Astrocyte (in vitro differentiated cells and primary cell): Measurements from ENCODE around the gene MEMO1. TPM values are rescaled to one million over a fixed set of nuclear protein-coding genes. Genes with fewer than 3 reads are reported as not detected.

Experiments
- DNase-seq: peaks from one replicate; pipeline ENCODE4 v3.0.0-alpha.2; 2010; ENCODE audit warnings: low read depth
- FAIRE-seq: peaks from 2 replicates; lab custom pipeline; 2011; peaks lifted over from hg19 to GRCh38; lab: Jason Lieb, UNC
- H2AFZ ChIP-seq: 2 replicates; pipeline ENCODE4 v1.6.0; 2012; ENCODE audit warnings: low read depth, low read length, inconsistent platforms
- H3K27ac ChIP-seq: 2 replicates; pipeline ENCODE4 v1.5.1; 2011; ENCODE audit warnings: low read depth, low read length, inconsistent platforms
- H3K27me3 ChIP-seq: 2 replicates; pipeline ENCODE4 v1.6.0; 2011; ENCODE audit warnings: low read length, inconsistent platforms; ENCODE audit not compliant: insufficient read depth
- H3K36me3 ChIP-seq: 2 replicates; pipeline ENCODE4 v1.5.1; 2011; ENCODE audit warnings: low read length, inconsistent platforms; ENCODE audit not compliant: insufficient read depth
- H3K4me1 ChIP-seq: 2 replicates; pipeline ENCODE4 v1.5.1; 2011; ENCODE audit warnings: low read length, inconsistent platforms; ENCODE audit not compliant: insufficient read depth
- H3K4me2 ChIP-seq: 2 replicates; pipeline ENCODE4 v1.6.0; 2012; ENCODE audit warnings: low read length, inconsistent platforms
- H3K4me3 ChIP-seq: 2 replicates; pipeline ENCODE4 v1.5.1; 2011; ENCODE audit warnings: low read depth, mild to moderate bottlenecking, low read length, inconsistent platforms; ENCODE audit not compliant: insufficient read depth
- H3K79me2 ChIP-seq: 2 replicates; pipeline ENCODE4 v1.6.0; 2012; ENCODE audit warnings: mild to moderate bottlenecking, low read length, inconsistent platforms; ENCODE audit not compliant: insufficient read depth
- H3K9ac ChIP-seq: 2 replicates; pipeline ENCODE4 v1.6.0; 2012; ENCODE audit warnings: mild to moderate bottlenecking, low read length, inconsistent platforms
- H3K9me3 ChIP-seq: 2 replicates; pipeline ENCODE4 v1.5.1; 2012; ENCODE audit warnings: low read depth, mild to moderate bottlenecking, low read length, inconsistent platforms; ENCODE audit not compliant: insufficient read depth
- H4K20me1 ChIP-seq: 2 replicates; pipeline ENCODE4 v1.6.0; 2012; ENCODE audit warnings: low read length, inconsistent platforms; ENCODE audit not compliant: insufficient read depth
- H3K27ac Mint-ChIP-seq: one replicate; pipeline ENCODE4 v1.8.0; 2021; ENCODE audit warnings: mild to moderate bottlenecking, mixed read lengths; ENCODE audit not compliant: unreplicated experiment
- H3K27me3 Mint-ChIP-seq: one replicate; pipeline ENCODE4 v1.8.0; 2021; ENCODE audit warnings: low read depth, mixed read lengths; ENCODE audit not compliant: unreplicated experiment
- H3K36me3 Mint-ChIP-seq: one replicate; pipeline ENCODE4 v1.8.0; 2021; ENCODE audit warnings: low read depth, mixed read lengths; ENCODE audit not compliant: unreplicated experiment
- H3K4me1 Mint-ChIP-seq: one replicate; pipeline ENCODE4 v1.8.0; 2021; ENCODE audit warnings: low read depth, mixed read lengths; ENCODE audit not compliant: unreplicated experiment
- H3K4me3 Mint-ChIP-seq: one replicate; pipeline ENCODE4 v1.8.0; 2021; ENCODE audit warnings: mild to moderate bottlenecking, moderate library complexity, mixed read lengths; ENCODE audit not compliant: unreplicated experiment
- H3K9me3 Mint-ChIP-seq: one replicate; pipeline ENCODE4 v1.8.0; 2021; ENCODE audit warnings: mild to moderate bottlenecking, mixed read lengths; ENCODE audit not compliant: unreplicated experiment
- CTCF ChIP-seq: IDR thresholded peaks from 2 replicates; pipeline ENCODE4 v1.5.1; 2011; ENCODE audit warnings: low read depth, mild to moderate bottlenecking, inconsistent platforms, low read length, moderate library complexity; ENCODE audit not compliant: insufficient read depth
- EZH2 ChIP-seq: IDR thresholded peaks from 2 replicates; pipeline ENCODE4 v1.6.1; 2012; ENCODE audit warnings: mild to moderate bottlenecking, low read length, inconsistent platforms; ENCODE audit not compliant: insufficient read depth
- total RNA-seq: library from RNA; stranded (reverse); gene quantifications from 2 replicates; pipeline ENCODE4 v1.2.1, GENCODE V29; 2021

The MEMO1 gene
- total RNA-seq, 1 donor from 2014 or later, result 65.2 TPM

GRCh38 chr2:31979018-31979417 is 31.8 kb downstream of the MEMO1 start:
- Histone ChIP-seq H4K20me1 (peaks cover 70% of the 10 kb centered on the region), H3K4me3 (no peak overlapping the region), H3K9me3 (no peaks in the 10 kb centered on the region), H3K4me2 (no peak overlapping the region), H3K4me1 (no peaks in the 10 kb centered on the region), H3K36me3 (peaks cover 2% of the 10 kb centered on the region), H3K27me3 (no peaks in the 10 kb centered on the region), H3K9ac (no peak overlapping the region), H3K79me2 (peaks cover 95% of the 10 kb centered on the region), H2AFZ (no peak overlapping the region), H3K27ac (no peak overlapping the region)
- Mint-ChIP-seq H3K4me1 (peaks cover 12% of the 10 kb centered on the region), H3K9me3 (no peaks in the 10 kb centered on the region), H3K27ac (no peak overlapping the region), H3K4me3 (no peak overlapping the region), H3K36me3 (peaks cover 4% of the 10 kb centered on the region), H3K27me3 (no peaks in the 10 kb centered on the region)
- TF ChIP-seq EZH2 (no peak), CTCF (no peak)
- FAIRE-seq (peak; percentile 37), DNase-seq (no peak)

GRCh38 chr2:31978436-31978835 is 32.4 kb downstream of the MEMO1 start:
- Mint-ChIP-seq H3K27me3 (no peaks in the 10 kb centered on the region), H3K36me3 (peaks cover 2% of the 10 kb centered on the region), H3K4me1 (peaks cover 10% of the 10 kb centered on the region), H3K4me3 (no peak overlapping the region), H3K9me3 (no peaks in the 10 kb centered on the region), H3K27ac (no peak overlapping the region)
- H3K4me1 ChIP-seq, result no peaks in the 10 kb centered on the region
- FAIRE-seq (no peak), DNase-seq (no peak)
- H2AFZ ChIP-seq, result no peak overlapping the region
- H3K36me3 ChIP-seq, result peaks cover 2% of the 10 kb centered on the region
- no peak for TF ChIP-seq CTCF
- no peak for TF ChIP-seq EZH2
- no peak overlapping the region for H3K4me3 ChIP-seq
- no peaks in the 10 kb centered on the region for H3K27me3 ChIP-seq
- H4K20me1 ChIP-seq, result peaks cover 66% of the 10 kb centered on the region
- H3K4me2 ChIP-seq, result no peak overlapping the region
- H3K9me3 ChIP-seq, result no peaks in the 10 kb centered on the region
- no peak overlapping the region for H3K9ac ChIP-seq
- peaks cover 95% of the 10 kb centered on the region for H3K79me2 ChIP-seq
- no peak overlapping the region for H3K27ac ChIP-seq

- TF ChIP-seq CTCF (no peak), EZH2 (no peak)
- Histone ChIP-seq H3K36me3 (peaks cover 2% of the 10 kb centered on the region), H3K4me2 (no peak overlapping the region), H3K4me1 (no peaks in the 10 kb centered on the region), H2AFZ (no peak overlapping the region), H3K27me3 (no peaks in the 10 kb centered on the region), H3K27ac (no peak overlapping the region), H3K4me3 (no peak overlapping the region), H4K20me1 (peaks cover 68% of the 10 kb centered on the region), H3K79me2 (peaks cover 99% of the 10 kb centered on the region), H3K9ac (no peak overlapping the region), H3K9me3 (no peaks in the 10 kb centered on the region)
- H3K4me3 Mint-ChIP-seq, result no peak overlapping the region
- H3K36me3 Mint-ChIP-seq, result no peaks in the 10 kb centered on the region
- no peak overlapping the region for H3K27ac Mint-ChIP-seq
- DNase-seq (no peak), FAIRE-seq (no peak)
- no peaks in the 10 kb centered on the region for H3K27me3 Mint-ChIP-seq
- H3K9me3 Mint-ChIP-seq, result no peaks in the 10 kb centered on the region
- no peaks in the 10 kb centered on the region for H3K4me1 Mint-ChIP-seq
Observed at GRCh38 chr2:31973665-31974064, 37.1 kb downstream of the MEMO1 start.
